ENCODE results near the gene RBMY1F. TPM values are rescaled to one million over a fixed set of nuclear protein-coding genes. Genes with fewer than 3 reads are reported as not detected.

RBMY1F gene
- not detected in 2 replicates for total RNA-seq

DNA sequence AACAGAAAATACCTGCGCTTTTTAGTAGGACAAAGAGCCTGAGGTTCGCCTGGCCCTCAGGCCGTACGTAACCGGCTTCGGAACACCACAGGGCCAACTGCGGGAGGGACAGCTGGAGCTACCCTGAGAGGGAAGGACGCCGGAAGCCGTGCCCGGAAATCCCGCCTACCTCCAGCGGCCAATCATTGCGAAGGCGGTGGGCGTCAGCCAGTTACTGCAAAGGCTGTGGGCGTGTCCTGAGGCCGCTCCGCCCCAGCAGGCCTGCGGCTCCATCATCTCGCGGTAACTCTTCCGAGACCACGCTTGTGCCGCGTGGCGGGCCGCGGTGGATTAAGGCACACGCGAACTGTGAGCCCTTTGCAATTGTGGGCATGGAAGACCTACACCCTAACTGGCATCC is at the start of gene RBMY1F:
Gene RBMY1F, minus strand, starts transcription at position 101 of the 400 bp plus-strand sequence. CDS start 1,954 bp downstream, outside the sequence.

Other genes starting within 250 kb of the RBMY1F start
- gene RBMY1J, start 220.5 kb upstream of the RBMY1F start, total RNA-seq: not detected in 2 replicates